ENCODE results near the gene SORCS1.

GRCh38 chr10:107148906-107149305 is 15.6 kb downstream of the SORCS1 start:
- TF ChIP-seq CTCF (optimal IDR thresholded peaks at IDR 0.05 in 1 of 3, IDR thresholded peaks at IDR 0.05 in 1 of 3, conservative IDR thresholded peaks at IDR 0.05 in 1 of 3; ENCODE audit: extremely low read depth in 1 of 3, insufficient read depth in 2 of 3, low read length in 3 of 3) (no peak), EZH2 (IDR thresholded peaks at IDR 0.05; ENCODE audit: low read length) (no peak)

All from keratinocyte (primary cell).